Hindlimb muscle (tissue), 1 donor: ENCODE measurements around the gene ADORA1. TPM values are rescaled to one million over a fixed set of nuclear protein-coding genes. Genes with fewer than 3 reads are reported as not detected.

Source experiments
- DNase-seq: peaks from one replicate; pipeline ENCODE4 v3.0.0-alpha.2; 2013
- polyA plus RNA-seq: library from polyadenylated mRNA; unstranded; fragments of 120-200 nt; gene quantifications from one replicate; pipeline ENCODE4 v1.2.1, GENCODE V29; 2013; ENCODE audit not compliant: insufficient read length

The ADORA1 gene
- polyA plus RNA-seq, 1 donor = 8.2 TPM

DNA sequence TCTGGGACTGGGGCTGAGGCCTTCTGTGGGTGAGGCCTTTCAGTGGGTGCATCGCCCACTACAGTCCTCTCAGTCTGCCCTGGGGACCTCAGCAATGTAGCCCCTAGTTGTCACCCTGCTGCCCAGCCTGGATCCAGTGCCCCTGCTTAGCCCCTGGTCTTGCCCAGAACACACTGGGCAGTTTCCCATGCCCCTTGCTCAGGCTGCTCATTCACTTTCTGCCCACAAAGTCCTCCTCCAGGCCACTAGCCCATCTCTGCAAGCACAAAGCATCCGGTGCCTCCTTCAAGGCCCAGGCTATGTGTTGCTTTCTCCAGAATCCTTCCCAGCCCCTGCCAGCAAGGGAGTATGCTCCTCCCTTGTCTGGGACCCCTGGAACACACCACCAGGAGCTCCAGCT, 5.4 kb upstream of the ADORA1 start:
- no peak for DNase-seq

DNA sequence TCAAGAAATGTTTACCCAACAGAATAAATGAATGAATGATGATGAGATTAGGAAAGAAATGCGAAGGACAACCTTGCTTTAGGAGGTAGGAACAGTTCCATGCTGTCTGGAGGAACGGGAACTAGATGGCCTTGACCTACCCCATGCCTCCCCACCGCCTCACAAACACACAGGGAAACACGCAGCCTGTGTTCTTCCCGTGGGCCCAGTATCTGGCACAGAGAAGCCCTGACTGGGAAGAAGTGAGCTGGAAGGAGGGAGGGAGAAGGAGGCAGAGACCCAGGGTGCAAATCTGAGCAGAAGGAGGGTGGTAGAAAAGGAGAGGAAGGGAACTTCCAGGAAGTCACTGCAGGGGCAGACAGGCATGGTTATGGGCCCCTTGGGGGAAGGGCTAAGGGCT, 3.5 kb upstream of the ADORA1 start:
- no peak for DNase-seq

DNA sequence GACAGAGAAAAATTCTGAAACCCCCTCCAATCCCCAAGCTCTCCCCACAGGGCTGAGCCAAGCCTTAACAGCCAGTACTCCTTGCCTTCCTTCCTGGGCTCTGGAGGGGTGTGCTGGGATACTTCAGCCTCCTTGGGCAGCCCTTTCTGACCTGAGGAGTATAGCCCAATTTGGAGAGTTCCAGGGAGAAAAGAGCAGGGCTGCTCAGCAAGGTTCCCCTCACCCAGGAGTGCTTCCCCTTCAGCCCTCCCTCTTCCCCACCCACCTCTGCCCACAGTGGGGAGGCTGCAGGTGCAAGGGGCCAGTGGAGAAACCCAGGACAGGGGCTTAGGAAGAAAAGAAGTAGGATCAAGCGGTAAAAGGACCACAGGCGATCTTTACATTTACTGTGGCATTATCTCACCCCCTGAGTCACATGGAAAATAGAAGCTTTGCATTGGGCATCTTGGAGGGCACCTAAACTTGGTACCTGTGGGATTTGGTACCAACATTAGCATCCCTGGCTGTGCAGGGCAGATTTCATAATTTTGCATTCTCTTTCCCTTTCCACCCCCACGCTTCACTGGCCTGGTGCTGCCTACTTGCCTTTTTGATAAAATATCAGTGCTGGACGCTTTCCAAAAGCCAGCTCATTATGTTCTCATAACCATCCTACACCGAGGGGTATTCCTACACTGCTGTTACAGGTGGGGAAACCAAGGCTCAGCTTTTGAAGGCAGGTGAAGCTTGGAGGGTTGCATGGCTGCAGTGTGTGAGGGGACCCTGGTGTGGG, 2.8 kb upstream of the ADORA1 start:
- no peak for DNase-seq

DNA sequence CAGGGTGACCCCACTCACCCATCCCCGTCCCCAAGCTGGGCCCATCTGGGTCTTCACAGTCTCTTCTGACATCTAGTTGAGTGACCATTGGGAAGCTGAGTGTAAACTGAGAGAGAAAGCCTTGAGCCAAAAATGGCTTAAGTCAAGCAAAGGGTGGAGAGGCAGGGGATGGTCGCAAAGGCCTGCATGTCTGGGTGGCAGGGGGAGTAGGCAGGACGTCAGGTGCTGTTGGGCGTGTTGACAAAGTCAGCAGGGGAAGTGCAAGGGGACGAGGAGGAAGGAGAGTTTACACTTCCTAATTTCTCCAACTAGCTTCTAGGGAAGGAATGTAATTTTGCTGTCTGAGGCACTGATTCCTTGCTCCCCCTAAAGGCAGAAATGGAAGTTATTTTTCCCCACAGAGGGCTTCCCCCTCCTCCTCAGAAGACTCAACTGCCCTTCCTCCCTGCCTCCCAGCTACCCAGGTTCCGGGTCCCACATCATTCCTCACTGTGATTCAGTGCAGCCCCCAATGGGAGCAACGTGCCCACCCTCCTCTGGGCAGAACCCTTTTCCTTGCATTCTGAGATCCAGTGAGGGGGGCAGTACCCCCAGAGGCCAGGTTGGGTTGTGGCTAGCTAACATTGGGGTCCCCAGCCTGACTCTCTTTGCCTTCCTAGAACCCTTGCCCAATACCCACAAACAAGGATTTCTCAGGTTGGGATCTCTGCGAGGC, 1.2 kb upstream of the ADORA1 start:
- no peak for DNase-seq

DNA sequence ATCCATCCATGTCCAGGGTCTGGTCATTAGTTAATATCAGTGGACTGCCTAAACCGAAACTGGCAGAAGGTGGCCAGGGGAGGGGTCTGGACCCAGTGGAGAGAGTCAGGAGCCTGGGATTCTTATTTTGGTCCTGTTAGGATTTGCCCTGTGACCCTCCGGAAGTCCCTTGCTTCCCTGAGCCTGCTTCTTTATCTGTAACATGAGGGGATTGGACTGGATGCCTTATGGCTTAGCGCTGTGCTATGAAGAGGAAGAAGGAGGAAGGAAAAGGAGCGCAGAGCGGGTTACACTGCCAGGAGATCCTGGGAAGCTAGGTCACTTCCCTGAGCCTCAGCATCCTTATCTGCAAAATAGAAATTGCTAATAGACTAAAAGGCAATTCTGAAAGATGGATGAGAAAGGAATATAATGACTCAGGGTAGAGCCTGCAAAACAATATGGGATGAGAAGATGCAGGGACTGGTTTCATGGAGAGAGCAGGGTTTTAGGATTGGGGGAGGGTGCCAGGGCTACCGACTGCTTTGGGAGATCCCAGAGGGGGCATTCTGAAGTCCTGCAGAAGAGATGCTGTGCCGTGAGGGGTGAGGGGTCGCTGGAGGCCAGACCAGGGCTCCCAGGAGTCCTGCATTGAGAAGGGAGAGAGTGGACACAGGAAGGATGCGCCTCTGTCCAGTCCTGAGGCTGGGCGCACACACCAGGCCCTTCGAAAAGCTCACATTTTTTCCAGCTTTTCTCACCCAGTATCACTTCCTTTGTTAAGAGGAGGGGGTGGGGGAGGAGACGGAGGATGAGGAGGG, 460 bp upstream of the ADORA1 start:
- no peak for DNase-seq

DNA sequence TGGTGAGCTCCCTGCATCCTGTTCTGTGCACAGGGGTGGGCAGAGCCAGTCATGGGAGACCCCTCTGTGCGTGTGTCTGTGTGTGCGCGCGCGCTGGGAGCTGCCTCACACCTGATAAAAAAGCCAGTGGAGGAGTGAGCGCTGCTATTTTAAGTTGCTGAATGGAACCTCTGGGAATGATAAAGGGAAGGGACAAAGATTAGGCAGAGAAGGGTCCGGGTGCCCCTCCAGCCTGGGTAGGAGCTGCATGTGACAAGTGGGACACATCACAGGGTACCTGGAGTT, 847 bp downstream of the ADORA1 start:
- DNase-seq = no peak

DNA sequence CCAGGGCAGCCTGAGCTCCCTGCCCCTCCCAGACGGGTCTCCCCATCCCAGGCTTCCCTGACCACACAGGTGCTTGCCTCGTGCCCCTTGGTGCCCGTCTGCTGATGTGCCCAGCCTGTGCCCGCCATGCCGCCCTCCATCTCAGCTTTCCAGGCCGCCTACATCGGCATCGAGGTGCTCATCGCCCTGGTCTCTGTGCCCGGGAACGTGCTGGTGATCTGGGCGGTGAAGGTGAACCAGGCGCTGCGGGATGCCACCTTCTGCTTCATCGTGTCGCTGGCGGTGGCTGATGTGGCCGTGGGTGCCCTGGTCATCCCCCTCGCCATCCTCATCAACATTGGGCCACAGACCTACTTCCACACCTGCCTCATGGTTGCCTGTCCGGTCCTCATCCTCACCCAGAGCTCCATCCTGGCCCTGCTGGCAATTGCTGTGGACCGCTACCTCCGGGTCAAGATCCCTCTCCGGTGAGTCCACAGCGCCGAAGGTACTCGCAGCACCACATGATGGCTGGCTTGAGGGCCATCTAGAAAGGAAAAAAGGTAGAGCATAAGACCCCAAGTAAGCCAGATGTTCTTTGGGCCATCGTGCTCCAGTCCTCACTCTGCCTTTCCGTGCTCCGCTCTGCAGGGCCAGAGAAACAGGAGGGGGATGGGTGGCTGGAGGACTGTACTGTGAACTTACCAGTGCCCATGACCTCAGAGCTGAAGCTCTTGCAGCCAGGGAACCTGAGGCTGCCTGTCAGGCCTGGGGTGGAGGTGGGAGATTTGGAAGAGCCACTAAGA, 1.4 kb downstream of the ADORA1 start:
- no peak for DNase-seq

DNA sequence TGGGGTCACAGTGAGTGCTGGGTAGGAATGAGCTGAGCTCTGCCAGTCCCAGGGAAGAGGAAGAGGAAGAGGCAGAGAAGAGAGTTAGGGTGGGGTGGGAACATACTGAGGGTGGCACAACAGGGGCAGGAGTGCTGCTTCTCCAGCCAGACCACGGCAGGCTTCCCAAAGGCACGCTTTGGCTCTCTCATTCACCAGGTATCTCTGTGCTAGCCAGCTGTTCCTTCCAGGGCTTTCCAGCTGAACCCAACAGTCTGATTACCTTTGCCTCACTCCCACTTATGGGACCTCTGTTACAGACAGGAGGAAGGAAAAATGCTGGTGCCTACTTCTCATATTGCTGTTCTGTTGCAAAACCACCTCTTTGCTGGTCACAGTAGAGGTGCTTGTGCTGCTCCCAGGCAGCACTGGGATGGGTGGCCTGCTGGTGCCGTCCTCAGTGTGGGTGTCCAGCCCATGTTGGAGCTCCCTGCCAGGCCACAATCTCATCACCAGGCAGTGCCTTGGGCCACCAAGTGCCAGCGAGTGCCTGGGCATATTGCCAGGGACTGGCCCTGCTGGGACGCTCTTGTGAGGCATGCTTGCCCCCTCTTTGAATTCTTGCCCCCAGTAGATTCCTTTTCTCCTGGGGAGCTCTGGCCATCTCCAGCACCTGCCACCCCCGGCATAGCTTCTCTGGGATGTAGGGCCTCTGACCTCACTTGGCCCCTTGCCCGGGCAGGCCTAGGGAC, 2.1 kb downstream of the ADORA1 start:
- no peak for DNase-seq

DNA sequence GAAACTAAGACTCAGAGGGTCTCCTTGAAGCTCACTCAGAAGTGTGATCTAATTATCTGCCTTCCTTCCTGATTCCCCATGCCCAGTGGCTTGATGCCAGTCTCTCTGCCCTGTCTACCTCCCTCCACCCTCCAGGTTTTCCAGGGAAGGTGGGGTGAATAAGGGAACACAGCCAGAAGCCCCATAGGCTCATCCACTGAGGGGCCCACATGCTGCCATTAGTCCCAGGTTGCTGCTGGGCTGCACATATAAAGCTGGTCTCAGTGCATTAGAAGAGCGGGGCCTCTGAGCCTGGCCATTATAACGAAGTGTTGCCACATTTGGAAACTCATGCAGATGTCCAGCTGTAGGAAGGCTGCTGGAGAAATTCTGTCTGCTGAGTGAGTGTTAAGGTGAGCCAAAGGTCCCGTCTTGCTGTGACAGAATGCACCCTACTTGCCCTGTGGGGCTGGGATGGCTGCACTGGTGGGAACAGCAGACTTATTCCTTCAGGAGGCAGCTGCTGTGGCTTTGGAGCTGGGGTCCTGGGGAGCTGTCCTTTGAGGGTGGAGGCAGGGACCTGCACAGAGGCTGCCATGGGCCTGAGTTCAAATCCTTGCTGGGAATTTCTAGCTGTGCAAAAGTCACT, 2.9 kb downstream of the ADORA1 start:
- DNase-seq = no peak

DNA sequence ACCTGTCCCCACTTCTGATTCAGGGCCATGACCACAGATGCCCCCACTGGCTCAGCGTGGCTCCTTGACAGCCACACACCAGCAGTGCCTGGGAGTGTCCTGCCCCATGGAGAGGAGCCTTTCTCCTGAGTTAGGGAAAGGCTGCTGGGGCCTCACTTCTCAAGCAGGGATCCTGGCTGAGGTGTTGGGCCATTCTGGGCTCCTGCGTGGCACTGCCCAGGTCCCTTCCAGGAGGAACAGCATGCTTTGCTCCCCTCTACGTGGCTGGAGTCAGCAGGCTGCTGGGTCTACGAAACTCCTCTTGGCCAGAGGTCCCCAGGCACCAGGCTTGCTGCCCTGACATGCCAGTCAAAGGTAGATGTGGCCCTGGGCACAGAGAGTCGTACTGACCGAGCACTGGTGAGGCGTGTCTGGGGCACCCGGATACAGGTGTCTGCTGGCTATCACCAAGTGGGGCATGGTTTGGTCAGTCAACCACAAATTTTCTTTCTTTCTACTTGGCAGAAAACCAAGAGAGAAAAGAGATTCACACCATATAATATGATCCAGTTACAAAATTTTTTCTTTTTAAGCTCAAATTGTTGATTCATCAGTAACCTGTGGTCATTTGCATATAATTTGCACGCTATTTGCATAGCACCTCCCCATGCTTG, 4.1 kb downstream of the ADORA1 start:
- no peak for DNase-seq

DNA sequence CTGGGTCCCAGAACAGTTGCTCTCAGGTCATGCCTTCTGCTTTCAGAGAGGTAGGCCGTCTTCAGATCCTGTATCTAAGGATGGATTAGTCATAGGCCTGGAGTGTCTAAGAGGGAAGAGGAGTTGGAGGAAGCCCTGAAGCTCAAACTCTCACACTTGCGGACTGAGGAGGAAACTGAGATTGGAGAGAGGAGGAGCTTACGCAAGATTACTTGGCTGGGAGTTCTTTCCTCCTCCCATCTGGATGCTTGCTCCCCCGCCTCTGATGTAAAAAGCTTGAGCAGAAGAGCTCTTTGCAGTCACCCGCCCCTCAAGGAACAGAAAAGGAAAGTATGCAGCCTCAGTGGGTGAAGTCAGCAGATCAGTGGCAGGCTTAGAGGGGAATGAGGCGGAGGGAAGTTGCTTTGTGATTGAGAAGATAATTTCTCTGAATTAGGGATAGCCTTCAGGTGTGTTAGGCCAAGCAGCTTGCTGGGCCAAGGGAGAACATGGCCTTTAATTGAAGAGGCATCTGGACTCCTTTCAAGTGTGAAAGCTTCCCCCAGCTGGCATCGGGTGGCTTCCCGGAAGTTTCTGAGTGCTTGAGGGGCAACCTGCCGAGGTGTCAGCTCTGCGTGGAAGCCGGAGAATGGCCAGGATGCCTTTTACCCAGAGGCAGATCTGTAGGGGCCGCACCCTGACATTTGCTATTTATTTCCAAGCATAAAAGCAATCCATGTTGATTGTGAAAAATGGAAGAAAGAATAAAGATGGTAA, 6.6 kb downstream of the ADORA1 start:
- no peak for DNase-seq

DNA sequence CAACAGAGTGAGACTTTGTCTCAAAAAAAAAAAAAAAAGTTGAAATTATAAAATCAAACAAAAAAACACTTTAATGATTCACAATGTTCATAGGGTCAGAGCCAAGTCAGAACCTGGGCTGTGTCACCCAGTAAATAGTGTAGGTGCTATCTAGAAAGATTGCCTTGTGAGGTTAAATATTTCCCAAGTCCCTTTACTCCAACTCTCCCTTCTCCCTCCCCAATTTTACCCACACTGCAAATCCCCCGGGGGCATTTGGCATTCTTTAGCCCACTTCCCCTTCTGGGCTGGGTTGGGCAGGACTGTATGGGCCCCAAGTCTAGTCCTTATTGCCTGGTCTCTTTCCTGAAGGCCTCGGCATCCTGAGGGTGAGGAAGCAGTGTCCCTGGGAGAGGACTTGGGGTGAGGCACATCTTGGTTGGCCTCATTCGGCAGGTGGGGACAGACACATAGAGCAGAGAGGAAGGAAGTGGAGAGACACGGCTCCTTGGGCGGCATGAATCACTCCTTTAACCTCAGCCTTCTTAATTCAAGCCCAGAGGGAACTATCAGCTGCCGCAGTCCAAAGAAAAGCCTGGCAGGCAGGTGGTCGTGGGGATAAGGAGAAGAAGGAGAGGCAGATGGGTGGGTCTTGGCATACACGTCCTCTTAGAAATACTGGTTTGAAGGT, 8.2 kb downstream of the ADORA1 start:
- no peak for DNase-seq

DNA sequence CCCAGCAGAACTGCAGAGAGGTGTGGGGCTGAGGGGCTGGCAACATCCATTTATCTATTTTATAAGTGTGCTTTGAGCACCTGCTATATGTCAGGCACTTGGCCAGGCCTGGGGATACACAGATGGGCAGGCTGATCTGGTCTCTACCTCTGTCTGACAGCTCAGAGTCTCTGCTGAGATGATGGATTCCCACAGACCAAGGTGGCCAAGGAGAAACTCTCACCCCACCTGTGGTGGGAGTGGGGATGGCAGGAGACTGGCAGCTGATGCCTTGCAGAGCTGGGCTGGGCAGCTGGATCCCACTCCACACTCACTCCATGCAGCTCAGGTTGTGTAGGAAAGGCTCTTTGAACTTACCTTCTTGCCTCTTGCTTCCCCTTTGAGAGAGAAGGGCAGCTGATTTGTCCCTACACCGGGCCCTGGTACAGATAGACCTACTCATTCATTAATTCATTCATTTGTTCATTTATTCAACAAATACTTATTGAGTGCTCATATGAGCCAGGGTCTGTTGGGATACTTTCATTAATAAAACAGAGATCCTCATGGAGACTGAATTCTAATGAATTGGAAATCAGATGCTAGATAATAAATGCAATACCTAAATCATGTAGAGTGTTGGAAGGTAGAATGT, 9.0 kb downstream of the ADORA1 start:
- no peak for DNase-seq

DNA sequence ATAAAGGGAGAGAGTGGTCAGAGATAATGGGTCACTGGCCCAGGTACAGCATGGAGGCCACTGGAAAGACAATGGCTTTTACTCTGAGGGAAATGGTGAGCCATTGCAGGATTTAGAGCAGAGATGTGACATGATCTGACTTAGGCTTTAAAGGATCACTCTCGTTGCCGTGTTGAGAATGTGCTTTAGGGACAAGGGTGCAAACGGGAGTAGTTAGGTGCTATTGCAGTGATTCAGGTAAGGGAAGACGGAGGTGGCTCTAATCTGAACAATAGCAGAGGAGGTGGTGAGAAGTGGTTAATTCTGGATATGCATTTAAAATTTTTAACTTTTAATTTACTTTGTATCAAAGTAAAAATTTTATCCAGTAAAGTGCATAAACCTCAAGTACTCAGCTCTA, 9.8 kb downstream of the ADORA1 start:
- no peak for DNase-seq

DNA sequence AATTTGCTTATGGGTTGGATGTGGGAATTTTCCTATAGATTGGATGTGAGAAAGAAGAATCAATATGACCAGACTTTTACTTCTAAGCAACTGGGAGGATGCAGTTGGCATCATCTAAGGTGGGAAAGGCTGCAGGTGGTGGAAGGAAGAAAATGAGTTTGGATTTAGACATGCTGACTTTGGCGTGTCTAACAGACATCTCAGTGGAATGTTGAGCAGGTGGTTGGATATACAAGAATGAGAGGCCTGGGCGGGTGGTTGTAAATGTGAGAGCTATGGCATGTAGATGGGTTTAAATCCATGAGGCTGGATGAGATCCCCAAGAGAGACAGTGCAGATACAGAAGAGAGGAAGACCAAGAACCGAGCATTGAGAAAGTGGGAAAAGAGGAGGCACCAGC, 10.5 kb downstream of the ADORA1 start:
- DNase-seq = no peak

DNA sequence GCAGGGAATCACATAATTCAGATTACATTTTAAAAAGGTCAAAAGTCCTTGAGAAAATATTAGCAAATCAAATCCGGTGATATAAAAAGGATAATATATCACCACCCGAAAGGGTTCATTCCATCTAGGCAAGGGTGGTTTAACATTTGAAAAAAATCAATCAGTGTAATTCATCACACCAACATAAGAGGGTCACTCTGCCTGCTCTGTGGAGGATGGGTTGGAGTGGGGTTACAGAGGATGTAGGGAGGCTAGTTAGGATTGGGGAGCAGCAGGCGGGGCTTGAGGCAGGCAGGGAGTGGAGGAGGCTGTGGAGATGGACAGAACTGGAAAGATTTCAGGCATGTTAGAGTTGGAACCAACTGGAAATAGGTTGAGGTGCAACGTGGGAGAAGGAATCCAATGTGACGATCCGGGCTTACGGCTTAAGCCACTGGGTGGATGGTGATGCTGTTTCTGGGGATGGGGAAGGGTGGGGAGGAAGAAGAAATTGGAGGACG, 12.5 kb downstream of the ADORA1 start:
- no peak for DNase-seq

DNA sequence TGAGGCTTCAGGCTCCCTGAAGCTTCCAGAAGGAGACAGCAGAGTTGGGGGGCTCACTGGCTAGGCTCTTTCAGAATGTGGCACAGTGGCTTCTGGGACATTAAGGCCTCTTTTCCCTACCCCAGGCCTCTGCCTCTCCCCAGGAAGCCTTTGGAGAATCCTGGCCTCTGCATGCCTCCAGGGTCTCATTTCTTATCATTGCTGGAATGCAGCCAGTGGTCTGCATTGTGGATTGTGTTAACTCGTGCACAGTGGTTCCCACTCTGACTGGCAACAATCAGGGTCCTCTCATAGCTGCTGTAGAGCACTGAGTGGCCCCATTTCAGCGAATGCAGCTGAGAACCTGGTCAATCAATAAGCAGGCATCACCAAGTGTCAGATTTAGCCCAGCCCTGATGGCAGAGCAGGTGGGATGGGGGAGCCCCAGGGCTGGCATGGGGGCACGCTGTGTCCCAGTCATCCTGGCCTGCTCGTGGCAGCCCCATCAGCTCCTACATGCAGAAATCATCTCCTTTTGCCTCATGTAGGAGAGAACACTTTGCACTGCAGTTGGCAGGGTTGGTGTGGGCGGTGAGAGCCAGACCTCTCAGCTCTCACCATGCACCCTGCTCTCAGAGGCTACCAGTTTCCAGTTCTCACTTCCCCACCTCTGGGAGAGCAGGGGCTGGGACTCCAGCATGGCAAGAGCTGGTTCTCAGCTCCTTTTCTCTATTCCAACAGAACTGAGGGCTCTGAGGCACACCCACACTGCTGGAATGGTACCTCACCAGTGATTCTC, 13.4 kb downstream of the ADORA1 start:
- DNase-seq = no peak

DNA sequence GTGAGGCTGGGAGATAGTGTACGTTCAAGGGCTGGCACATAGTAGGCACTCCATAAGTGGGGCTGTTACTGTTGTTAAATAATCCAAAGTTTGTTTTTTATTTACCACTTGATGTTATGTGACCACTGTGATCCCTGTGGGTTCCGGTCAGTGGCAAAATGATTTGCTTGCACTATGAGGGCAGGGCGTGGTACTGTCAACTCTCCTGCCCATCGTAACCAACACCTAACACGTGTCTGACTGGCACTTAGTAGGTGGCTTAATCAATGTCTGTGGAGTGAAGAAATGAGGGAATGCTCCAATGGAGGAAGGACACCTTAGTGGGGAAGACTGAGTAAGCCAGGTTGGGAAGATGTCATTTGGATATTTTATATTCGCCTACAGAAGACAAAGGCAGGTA, 14.6 kb downstream of the ADORA1 start:
- no peak for DNase-seq
